ENCODE results near the gene NOM1.

The NOM1 gene

DNA sequence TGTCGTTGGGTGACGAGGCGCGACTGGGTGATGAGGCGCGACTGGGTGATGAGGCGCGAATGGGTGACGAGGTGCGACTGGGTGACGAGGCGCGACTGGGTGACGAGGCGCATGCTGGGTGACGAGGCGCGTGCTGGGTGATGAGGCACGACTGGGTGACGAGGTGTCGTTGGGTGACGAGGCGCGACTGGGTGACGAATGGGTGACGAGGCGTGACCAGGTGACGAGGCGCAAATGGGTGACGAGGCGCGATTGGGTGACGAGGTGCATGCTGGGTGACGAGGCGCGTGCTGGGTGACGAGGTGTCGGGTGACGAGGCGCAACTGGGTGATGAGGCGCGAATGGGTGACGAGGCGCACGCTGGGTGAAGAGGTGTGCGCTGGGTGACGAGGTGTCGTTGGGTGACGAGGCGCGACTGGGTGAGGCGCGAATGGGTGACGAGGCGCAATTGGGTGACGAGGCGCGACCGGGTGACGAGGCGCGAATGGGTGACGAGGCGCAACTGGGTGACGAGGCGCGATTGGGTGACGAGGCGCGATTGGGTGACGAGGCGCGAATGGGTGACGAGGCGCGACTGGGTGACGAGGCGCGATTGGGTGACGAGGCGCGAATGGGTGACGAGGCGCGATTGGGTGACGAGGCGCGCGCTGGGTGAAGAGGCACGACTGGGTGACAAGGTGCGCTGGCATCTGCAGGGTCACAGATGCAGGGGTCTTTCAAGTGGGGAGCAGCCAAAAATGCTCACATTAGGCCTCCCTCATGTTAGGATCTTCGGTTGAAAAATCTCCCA is 7.9 kb upstream of the NOM1 start:
- Histone ChIP-seq H2AFZ (ENCODE audit: low read depth, low read length) (no peak overlapping the region), H3K79me2 (ENCODE audit: insufficient read depth, low read length) (no peaks in the 10 kb centered on the region), H4K20me1 (ENCODE audit: insufficient read depth, low read length) (no peaks in the 10 kb centered on the region; the same call in 1 of the 2 replicates), H3K27me3 (ENCODE audit: insufficient read depth, low read length, poor library complexity) (peaks cover 14% of the 10 kb centered on the region), H3K4me2 (ENCODE audit: insufficient read depth, low read length) (no peak overlapping the region), H3K9me3 (ENCODE audit: insufficient read depth, low read length, severe bottlenecking) (peaks cover 14% of the 10 kb centered on the region), H3K4me1 (ENCODE audit: insufficient read depth, low read length) (no peaks in the 10 kb centered on the region), H3K27ac (ENCODE audit: low read length) (no peak overlapping the region), H3K4me3 (ENCODE audit: low read depth in 1 of 2, low read length in 2 of 2) (no peak overlapping the region), H3K36me3 (ENCODE audit: insufficient read depth, low read length) (no peaks in the 10 kb centered on the region), H3K9ac (ENCODE audit: low read depth, low read length) (no peak overlapping the region)
- DNase-seq (no peak), ATAC-seq (ENCODE audit: insufficient read depth, low read depth) (no peak)
- TF ChIP-seq EZH2 (IDR thresholded peaks at IDR 0.05; ENCODE audit: borderline replicate concordance, low read depth, low read length, severe bottlenecking) = no peak
- TF ChIP-seq, protein P1, sequence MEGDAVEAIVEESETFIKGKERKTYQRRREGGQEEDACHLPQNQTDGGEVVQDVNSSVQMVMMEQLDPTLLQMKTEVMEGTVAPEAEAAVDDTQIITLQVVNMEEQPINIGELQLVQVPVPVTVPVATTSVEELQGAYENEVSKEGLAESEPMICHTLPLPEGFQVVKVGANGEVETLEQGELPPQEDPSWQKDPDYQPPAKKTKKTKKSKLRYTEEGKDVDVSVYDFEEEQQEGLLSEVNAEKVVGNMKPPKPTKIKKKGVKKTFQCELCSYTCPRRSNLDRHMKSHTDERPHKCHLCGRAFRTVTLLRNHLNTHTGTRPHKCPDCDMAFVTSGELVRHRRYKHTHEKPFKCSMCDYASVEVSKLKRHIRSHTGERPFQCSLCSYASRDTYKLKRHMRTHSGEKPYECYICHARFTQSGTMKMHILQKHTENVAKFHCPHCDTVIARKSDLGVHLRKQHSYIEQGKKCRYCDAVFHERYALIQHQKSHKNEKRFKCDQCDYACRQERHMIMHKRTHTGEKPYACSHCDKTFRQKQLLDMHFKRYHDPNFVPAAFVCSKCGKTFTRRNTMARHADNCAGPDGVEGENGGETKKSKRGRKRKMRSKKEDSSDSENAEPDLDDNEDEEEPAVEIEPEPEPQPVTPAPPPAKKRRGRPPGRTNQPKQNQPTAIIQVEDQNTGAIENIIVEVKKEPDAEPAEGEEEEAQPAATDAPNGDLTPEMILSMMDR (IDR thresholded peaks at IDR 0.05; ENCODE audit: borderline replicate concordance, extremely low read depth, low read length, poor library complexity, severe bottlenecking) = no peak

DNA sequence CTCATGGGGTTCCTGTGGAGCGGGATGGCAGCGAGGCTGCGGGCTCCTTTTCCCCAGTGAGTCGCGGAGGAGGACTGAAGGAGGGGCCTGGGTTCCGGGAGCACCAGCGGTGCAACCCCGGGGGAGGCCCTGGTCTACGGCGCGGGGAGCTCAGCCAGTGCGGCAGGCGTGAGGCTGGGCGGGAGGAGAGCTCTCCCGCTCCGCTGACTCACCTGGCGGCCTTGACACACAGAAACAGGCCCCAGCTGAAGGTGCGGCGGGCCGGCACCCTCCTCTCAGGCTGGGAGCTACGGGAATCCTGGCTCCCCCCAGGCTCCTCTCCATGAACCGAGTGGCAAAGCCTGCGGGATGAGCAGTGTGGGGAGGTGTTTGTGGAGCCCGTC is 6.8 kb upstream of the NOM1 start:
- DNase-seq (no peak), ATAC-seq (ENCODE audit: insufficient read depth, low read depth) (0 out of 3 replicates have a peak, but pooled peaks have one; percentile 17)
- Histone ChIP-seq H2AFZ (ENCODE audit: low read depth, low read length) (no peak overlapping the region), H3K4me1 (ENCODE audit: insufficient read depth, low read length) (no peaks in the 10 kb centered on the region), H3K4me3 (ENCODE audit: low read depth in 1 of 2, low read length in 2 of 2) (no peak overlapping the region), H3K9ac (ENCODE audit: low read depth, low read length) (no peak overlapping the region), H3K9me3 (ENCODE audit: insufficient read depth, low read length, severe bottlenecking) (peaks cover 14% of the 10 kb centered on the region), H3K27me3 (ENCODE audit: insufficient read depth, low read length, poor library complexity) (peaks cover 20% of the 10 kb centered on the region), H4K20me1 (ENCODE audit: insufficient read depth, low read length) (no peaks in the 10 kb centered on the region; the same call in 1 of the 2 replicates), H3K36me3 (ENCODE audit: insufficient read depth, low read length) (no peaks in the 10 kb centered on the region), H3K4me2 (ENCODE audit: insufficient read depth, low read length) (no peak overlapping the region), H3K27ac (ENCODE audit: low read length) (no peak overlapping the region), H3K79me2 (ENCODE audit: insufficient read depth, low read length) (no peaks in the 10 kb centered on the region)
- TF ChIP-seq EZH2 (IDR thresholded peaks at IDR 0.05; ENCODE audit: borderline replicate concordance, low read depth, low read length, severe bottlenecking) = no peak
- TF ChIP-seq, protein P1 (IDR thresholded peaks at IDR 0.05; ENCODE audit: borderline replicate concordance, extremely low read depth, low read length, poor library complexity, severe bottlenecking) = no peak

DNA sequence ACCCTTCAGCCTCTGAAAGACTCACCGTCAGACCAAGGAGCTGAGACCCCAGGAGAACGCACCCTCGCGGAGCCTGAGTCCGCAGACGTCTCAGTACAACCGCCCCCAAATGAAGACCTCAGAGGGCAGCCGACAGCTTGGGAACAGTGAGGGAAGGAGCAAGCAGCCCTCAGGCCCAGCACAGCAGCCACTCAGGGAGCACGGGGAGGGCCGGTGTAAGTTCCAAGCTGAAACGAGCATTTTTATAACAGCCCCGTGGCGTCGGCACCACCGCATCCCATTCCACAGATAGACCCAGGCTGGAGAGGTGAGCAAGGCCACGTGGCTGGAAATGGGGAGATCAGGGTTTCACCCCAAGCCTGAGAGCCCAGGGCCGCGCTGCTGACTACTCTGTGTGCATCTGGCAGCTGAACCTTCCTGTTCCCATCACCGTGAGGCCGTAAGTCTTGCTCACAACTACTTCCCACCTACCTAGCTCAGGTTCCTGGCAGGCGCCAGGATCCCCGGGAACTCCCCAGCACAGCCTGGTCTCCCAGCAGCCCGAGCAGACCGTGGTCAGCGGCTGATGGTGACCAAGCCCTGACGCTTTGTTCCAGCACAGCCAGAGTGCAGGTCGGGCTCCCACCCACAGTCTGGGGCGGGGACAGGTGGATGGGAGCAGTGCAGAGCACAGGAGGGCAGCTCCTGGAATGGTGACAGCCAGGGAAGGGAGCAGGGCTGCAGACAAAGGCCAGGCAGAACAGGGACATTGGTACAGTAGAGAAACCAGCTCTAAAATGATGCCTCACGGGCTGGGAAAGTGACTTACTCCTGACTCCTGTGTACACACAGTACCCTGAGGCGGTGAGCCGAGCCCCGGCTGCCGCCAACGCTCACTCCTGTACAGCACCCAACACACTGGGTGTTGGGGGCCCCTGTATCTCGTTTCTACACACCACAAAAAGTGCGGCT is 6.1 kb upstream of the NOM1 start:
- Histone ChIP-seq H4K20me1 (ENCODE audit: insufficient read depth, low read length) (no peaks in the 10 kb centered on the region; the same call in 1 of the 2 replicates), H3K9me3 (ENCODE audit: insufficient read depth, low read length, severe bottlenecking) (peaks cover 14% of the 10 kb centered on the region), H3K4me2 (ENCODE audit: insufficient read depth, low read length) (no peak overlapping the region), H3K79me2 (ENCODE audit: insufficient read depth, low read length) (no peaks in the 10 kb centered on the region), H3K36me3 (ENCODE audit: insufficient read depth, low read length) (no peaks in the 10 kb centered on the region), H2AFZ (ENCODE audit: low read depth, low read length) (no peak overlapping the region), H3K27me3 (ENCODE audit: insufficient read depth, low read length, poor library complexity) (peaks cover 21% of the 10 kb centered on the region), H3K4me1 (ENCODE audit: insufficient read depth, low read length) (no peaks in the 10 kb centered on the region), H3K9ac (ENCODE audit: low read depth, low read length) (no peak overlapping the region), H3K4me3 (ENCODE audit: low read depth in 1 of 2, low read length in 2 of 2) (no peak overlapping the region), H3K27ac (ENCODE audit: low read length) (no peak overlapping the region)
- TF ChIP-seq, protein P1 (IDR thresholded peaks at IDR 0.05; ENCODE audit: borderline replicate concordance, extremely low read depth, low read length, poor library complexity, severe bottlenecking) = no peak
- no peak for TF ChIP-seq EZH2 (IDR thresholded peaks at IDR 0.05; ENCODE audit: borderline replicate concordance, low read depth, low read length, severe bottlenecking)
- ATAC-seq (ENCODE audit: insufficient read depth, low read depth) (0 out of 3 replicates have a peak, but pooled peaks have one; percentile 12), DNase-seq (no peak)
